ENCODE measurements around the gene SERPINB13. TPM values are rescaled to one million over a fixed set of nuclear protein-coding genes. Genes with fewer than 3 reads are reported as not detected.
A peak's percentile ranks its signal among the peaks of the same experiment; 100 is the strongest.

The SERPINB13 gene
- polyA plus RNA-seq, 1 donor (not counting 4 experiments of a cell fraction or from before 2014, with no cell fraction given): 44.6 TPM

- H3K9me1 ChIP-seq (ENCODE audit: control insufficient read depth, extremely low read depth, insufficient read depth, low read length): no peaks in the 10 kb centered on the region
- FAIRE-seq: no peak
- H3K4me1 ChIP-seq (ENCODE audit: control insufficient read depth, extremely low read depth, insufficient read depth, low read length): peaks cover 14% of the 10 kb centered on the region
- H3K27ac ChIP-seq (ENCODE audit: control insufficient read depth, insufficient read depth, low read length): no peak overlapping the region
- no peaks in the 10 kb centered on the region for H4K20me1 ChIP-seq (ENCODE audit: control insufficient read depth, extremely low read depth, insufficient read depth, low read length)
- H3K9ac ChIP-seq (ENCODE audit: control insufficient read depth, extremely low read depth, insufficient read depth, low read length): no peak overlapping the region
- TF ChIP-seq CTCF (optimal IDR thresholded peaks at IDR 0.05 in 1 of 3, IDR thresholded peaks at IDR 0.05 in 1 of 3, conservative IDR thresholded peaks at IDR 0.05 in 1 of 3; ENCODE audit: extremely low read depth in 1 of 3, insufficient read depth in 2 of 3, low read length in 3 of 3) (no peak), EZH2 (IDR thresholded peaks at IDR 0.05; ENCODE audit: low read length) (no peak)
- dilution Hi-C loops (cut with MboI; ENCODE audit: extremely low pct_ligation_motif_present, low sequenced_read_pairs): no loop called here
- no peak overlapping the region for H2AFZ ChIP-seq (ENCODE audit: control insufficient read depth, low read length)
- no peak overlapping the region for H3K4me2 ChIP-seq (ENCODE audit: control insufficient read depth, extremely low read depth, insufficient read depth, low read depth, low read length)
- no peaks in the 10 kb centered on the region for H3K9me3 ChIP-seq (ENCODE audit: control insufficient read depth, low read depth, low read length)
- no peak overlapping the region for H3K4me3 ChIP-seq (ENCODE audit: control insufficient read depth in 2 of 3, extremely low read depth in 1 of 3, insufficient read depth in 2 of 3, low read depth in 1 of 3, low read length in 3 of 3)
- no peaks in the 10 kb centered on the region for H3K79me2 ChIP-seq (ENCODE audit: control insufficient read depth, insufficient read depth, low read length)
- DNase-seq (ENCODE audit: low read depth, low spot score): no peak
- H3K36me3 ChIP-seq (ENCODE audit: control insufficient read depth in 2 of 2, extremely low read depth in 1 of 2, insufficient read depth in 2 of 2, low read length in 2 of 2): no peaks in the 10 kb centered on the region
- H3K27me3 ChIP-seq (ENCODE audit: control insufficient read depth, extremely low read depth, insufficient read depth, low read length): no peaks in the 10 kb centered on the region
Measured at GRCh38 chr18:63567825-63568224, 19.3 kb upstream of the SERPINB13 start.

GRCh38 chr18:63570721-63571120 lies 16.4 kb upstream of the SERPINB13 start:
- Histone ChIP-seq H3K9ac (ENCODE audit: control insufficient read depth, extremely low read depth, insufficient read depth, low read length) (no peak overlapping the region), H3K9me1 (ENCODE audit: control insufficient read depth, extremely low read depth, insufficient read depth, low read length) (no peaks in the 10 kb centered on the region), H3K36me3 (ENCODE audit: control insufficient read depth in 2 of 2, extremely low read depth in 1 of 2, insufficient read depth in 2 of 2, low read length in 2 of 2) (no peaks in the 10 kb centered on the region), H3K9me3 (ENCODE audit: control insufficient read depth, low read depth, low read length) (no peaks in the 10 kb centered on the region), H3K27ac (ENCODE audit: control insufficient read depth, insufficient read depth, low read length) (no peak overlapping the region), H3K4me3 (ENCODE audit: control insufficient read depth in 2 of 3, extremely low read depth in 1 of 3, insufficient read depth in 2 of 3, low read depth in 1 of 3, low read length in 3 of 3) (no peak overlapping the region), H2AFZ (ENCODE audit: control insufficient read depth, low read length) (peak overlapping the region; percentile 8), H3K27me3 (ENCODE audit: control insufficient read depth, extremely low read depth, insufficient read depth, low read length) (no peaks in the 10 kb centered on the region), H4K20me1 (ENCODE audit: control insufficient read depth, extremely low read depth, insufficient read depth, low read length) (no peaks in the 10 kb centered on the region), H3K4me1 (ENCODE audit: control insufficient read depth, extremely low read depth, insufficient read depth, low read length) (peaks cover 14% of the 10 kb centered on the region), H3K4me2 (ENCODE audit: control insufficient read depth, extremely low read depth, insufficient read depth, low read depth, low read length) (peak overlapping the region; percentile 18), H3K79me2 (ENCODE audit: control insufficient read depth, insufficient read depth, low read length) (no peaks in the 10 kb centered on the region)
- TF ChIP-seq CTCF (optimal IDR thresholded peaks at IDR 0.05 in 1 of 3, IDR thresholded peaks at IDR 0.05 in 1 of 3, conservative IDR thresholded peaks at IDR 0.05 in 1 of 3; ENCODE audit: extremely low read depth in 1 of 3, insufficient read depth in 2 of 3, low read length in 3 of 3) (no peak), EZH2 (IDR thresholded peaks at IDR 0.05; ENCODE audit: low read length) (no peak)
- FAIRE-seq: peak; percentile 60
- no peak for DNase-seq (ENCODE audit: low read depth, low spot score)
- dilution Hi-C loops (cut with MboI; ENCODE audit: extremely low pct_ligation_motif_present, low sequenced_read_pairs): no loop called here

Data from keratinocyte (primary cell).